Measurements from ENCODE around the gene BTBD8.

DNA sequence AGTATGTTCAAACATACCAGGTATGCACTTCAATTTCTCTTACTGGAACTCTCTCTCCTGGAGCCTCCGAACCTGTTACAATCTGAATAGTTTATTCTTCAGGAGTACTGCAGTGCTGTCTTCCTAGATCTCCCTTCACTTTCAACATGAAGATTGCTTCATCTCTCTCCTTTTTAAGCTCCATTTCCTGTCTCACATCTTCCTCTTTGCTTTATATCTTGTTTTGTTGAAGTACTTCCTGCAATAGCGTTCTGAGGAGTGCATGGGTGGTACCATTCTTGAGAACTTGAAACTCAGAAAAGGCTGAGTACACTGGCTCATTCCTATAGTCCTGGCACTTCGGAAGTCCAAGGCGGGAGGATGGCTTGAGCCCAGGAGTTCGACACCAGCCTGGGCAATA, 121.8 kb downstream of the BTBD8 start:
- no peak for TF ChIP-seq POLR2AphosphoS5 (IDR thresholded peaks at IDR 0.05)
- TF ChIP-seq, protein P1, sequence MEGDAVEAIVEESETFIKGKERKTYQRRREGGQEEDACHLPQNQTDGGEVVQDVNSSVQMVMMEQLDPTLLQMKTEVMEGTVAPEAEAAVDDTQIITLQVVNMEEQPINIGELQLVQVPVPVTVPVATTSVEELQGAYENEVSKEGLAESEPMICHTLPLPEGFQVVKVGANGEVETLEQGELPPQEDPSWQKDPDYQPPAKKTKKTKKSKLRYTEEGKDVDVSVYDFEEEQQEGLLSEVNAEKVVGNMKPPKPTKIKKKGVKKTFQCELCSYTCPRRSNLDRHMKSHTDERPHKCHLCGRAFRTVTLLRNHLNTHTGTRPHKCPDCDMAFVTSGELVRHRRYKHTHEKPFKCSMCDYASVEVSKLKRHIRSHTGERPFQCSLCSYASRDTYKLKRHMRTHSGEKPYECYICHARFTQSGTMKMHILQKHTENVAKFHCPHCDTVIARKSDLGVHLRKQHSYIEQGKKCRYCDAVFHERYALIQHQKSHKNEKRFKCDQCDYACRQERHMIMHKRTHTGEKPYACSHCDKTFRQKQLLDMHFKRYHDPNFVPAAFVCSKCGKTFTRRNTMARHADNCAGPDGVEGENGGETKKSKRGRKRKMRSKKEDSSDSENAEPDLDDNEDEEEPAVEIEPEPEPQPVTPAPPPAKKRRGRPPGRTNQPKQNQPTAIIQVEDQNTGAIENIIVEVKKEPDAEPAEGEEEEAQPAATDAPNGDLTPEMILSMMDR (IDR thresholded peaks at IDR 0.05 in 8 of 11, conservative IDR thresholded peaks at IDR 0.05 in 3 of 11) = no peak

Measured in spleen (tissue), 7 donors.